Coronary artery (tissue), 2 donors: Measurements from ENCODE around the gene NRAP.

Source experiments
- DNase-seq: peaks from one replicate; pipeline ENCODE4 v3.0.0-alpha.2; 2017; ENCODE audit warnings: low spot score
- H3K27ac ChIP-seq, 2 donors: fragments of 200-600 bp; sonication (generic); one replicate each; pipeline ENCODE4 v1.5.1; 2016 to 2019
- H3K4me3 ChIP-seq: fragments of 200-600 bp; sonication (generic); 2 replicates; pipeline ENCODE4 v1.5.1; 2016; ENCODE audit warnings: mild to moderate bottlenecking, moderate library complexity
- TF ChIP-seq, protein P1 (sequence below): fragments of 200-600 bp; sonication (generic); IDR thresholded peaks from one replicate; pipeline ENCODE4 v1.5.1; 2019; ENCODE audit warnings: antibody characterized with exemption

The NRAP gene

DNA sequence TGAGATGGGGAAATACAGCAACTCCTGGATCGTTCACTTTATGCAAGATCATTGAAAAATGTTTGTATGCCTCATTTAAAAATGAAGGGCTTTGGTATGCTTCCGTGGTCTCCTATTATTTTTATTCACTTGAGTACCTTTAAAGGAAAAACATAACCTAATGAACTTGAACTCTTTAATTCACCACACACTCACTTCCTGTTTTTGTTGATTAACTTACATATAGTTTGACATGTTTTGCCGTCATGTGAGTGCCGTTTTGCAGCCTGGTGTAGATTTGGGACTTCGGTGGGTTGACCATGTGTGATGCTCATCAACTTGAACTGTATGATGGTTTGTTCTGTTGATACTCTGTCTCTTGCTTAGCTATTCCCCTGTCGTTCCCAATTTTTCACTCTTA lies 44.8 kb upstream of the NRAP start:
- Histone ChIP-seq H3K4me3 (no peak overlapping the region), H3K27ac (no peak overlapping the region)
- TF ChIP-seq, protein P1, sequence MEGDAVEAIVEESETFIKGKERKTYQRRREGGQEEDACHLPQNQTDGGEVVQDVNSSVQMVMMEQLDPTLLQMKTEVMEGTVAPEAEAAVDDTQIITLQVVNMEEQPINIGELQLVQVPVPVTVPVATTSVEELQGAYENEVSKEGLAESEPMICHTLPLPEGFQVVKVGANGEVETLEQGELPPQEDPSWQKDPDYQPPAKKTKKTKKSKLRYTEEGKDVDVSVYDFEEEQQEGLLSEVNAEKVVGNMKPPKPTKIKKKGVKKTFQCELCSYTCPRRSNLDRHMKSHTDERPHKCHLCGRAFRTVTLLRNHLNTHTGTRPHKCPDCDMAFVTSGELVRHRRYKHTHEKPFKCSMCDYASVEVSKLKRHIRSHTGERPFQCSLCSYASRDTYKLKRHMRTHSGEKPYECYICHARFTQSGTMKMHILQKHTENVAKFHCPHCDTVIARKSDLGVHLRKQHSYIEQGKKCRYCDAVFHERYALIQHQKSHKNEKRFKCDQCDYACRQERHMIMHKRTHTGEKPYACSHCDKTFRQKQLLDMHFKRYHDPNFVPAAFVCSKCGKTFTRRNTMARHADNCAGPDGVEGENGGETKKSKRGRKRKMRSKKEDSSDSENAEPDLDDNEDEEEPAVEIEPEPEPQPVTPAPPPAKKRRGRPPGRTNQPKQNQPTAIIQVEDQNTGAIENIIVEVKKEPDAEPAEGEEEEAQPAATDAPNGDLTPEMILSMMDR, result no peak
- no peak for DNase-seq

GRCh38 chr10:113706623-113707022 lies 42.8 kb upstream of the NRAP start:
- Histone ChIP-seq H3K4me3 (no peak overlapping the region), H3K27ac (no peak overlapping the region)
- TF ChIP-seq, protein P1, result no peak
- DNase-seq, result no peak

GRCh38 chr10:113705344-113705652 lies 41.5 kb upstream of the NRAP start:
- Histone ChIP-seq H3K27ac (no peak overlapping the region), H3K4me3 (no peak overlapping the region)
- no peak for DNase-seq
- TF ChIP-seq, protein P1, result no peak

GRCh38 chr10:113704637-113705343 lies 40.9 kb upstream of the NRAP start:
- Histone ChIP-seq H3K4me3 (no peak overlapping the region), H3K27ac (no peak overlapping the region)
- TF ChIP-seq, protein P1, result peak; percentile 50
- no peak for DNase-seq

GRCh38 chr10:113697595-113697994 lies 33.8 kb upstream of the NRAP start:
- Histone ChIP-seq H3K4me3 (no peak overlapping the region), H3K27ac (no peak overlapping the region)
- no peak for DNase-seq
- TF ChIP-seq, protein P1, result no peak

GRCh38 chr10:113695691-113696090 lies 31.9 kb upstream of the NRAP start:
- Histone ChIP-seq H3K4me3 (no peak overlapping the region), H3K27ac (no peak overlapping the region)
- no peak for DNase-seq
- TF ChIP-seq, protein P1, result no peak

DNA sequence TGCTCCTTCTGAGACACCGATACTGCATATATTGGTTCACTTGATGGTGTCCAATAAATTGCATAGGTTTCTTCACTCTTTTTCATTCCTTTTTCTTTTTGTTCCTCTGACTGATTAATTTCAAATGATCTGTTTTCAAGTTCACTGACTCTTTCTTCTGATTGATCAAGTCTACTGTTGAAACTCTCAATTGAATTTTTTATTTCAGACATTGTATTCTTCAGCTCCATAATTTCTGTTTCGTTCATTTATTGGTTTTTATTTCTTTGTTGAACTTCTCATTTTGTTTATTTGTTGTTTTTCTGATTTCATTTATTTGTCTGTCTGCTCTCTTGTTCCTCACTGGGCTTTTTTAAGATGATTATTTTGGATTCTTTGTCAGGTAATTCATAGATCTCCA lies 29.5 kb upstream of the NRAP start:
- TF ChIP-seq, protein P1, result no peak
- no peak for DNase-seq
- Histone ChIP-seq H3K4me3 (no peak overlapping the region), H3K27ac (no peak overlapping the region)
